ENCODE measurements around the gene CFAP77. TPM values are rescaled to one million over a fixed set of nuclear protein-coding genes. Genes with fewer than 3 reads are reported as not detected.

CFAP77 gene
- total and polyA plus RNA-seq, 2 of the 13 experiments (the other 11 are each of a cell fraction or from before 2014, with no cell fraction given) = not detected

DNA sequence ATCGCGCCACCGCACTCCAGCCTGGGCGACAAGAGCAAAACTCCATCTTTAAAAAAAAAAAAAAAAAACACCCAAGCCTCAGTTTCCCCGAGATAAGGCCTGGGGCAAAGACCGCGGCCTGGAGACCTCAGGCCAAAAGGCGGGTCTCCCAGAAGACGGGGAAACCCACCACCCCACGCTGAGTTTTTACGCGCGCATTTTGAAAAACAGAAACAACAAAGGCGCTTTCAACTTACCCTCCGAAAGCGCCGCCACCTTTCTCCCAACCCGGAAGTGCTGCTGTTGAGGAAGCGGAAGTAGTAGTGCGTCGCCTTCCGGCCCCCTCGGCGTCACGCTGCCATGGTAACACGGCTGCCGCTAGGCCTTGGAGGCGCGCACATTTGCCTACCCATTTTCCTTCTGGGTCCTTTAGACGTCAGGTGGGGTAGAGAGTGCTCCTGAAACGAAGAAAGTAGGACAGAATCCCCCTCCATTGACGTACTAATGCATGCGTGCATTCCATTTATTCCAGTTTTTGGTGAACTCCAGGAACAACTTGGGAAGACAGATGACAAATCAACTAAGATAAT lies 3.4 kb upstream of the CFAP77 start, which contains the start of gene TTF1 (continued):
- no peak for TF ChIP-seq PTBP1 (IDR thresholded peaks at IDR 0.05; ENCODE audit: low read depth, low read length, poor library complexity, severe bottlenecking)
- no peak for TF ChIP-seq PHF5A (CRISPR knock-in tag; IDR thresholded peaks at IDR 0.05; ENCODE audit: low read depth, unreplicated experiment)
- TF ChIP-seq CBX2 (IDR thresholded peaks at IDR 0.05; ENCODE audit: low read depth, low read length) = no peak
- TF ChIP-seq CBX2 (CRISPR knock-in tag; IDR thresholded peaks at IDR 0.05; ENCODE audit: low read depth) = no peak
- no peak for TF ChIP-seq ZNF136 (CRISPR knock-in tag; IDR thresholded peaks at IDR 0.05; ENCODE audit: low read depth)
- TF ChIP-seq, protein P1, sequence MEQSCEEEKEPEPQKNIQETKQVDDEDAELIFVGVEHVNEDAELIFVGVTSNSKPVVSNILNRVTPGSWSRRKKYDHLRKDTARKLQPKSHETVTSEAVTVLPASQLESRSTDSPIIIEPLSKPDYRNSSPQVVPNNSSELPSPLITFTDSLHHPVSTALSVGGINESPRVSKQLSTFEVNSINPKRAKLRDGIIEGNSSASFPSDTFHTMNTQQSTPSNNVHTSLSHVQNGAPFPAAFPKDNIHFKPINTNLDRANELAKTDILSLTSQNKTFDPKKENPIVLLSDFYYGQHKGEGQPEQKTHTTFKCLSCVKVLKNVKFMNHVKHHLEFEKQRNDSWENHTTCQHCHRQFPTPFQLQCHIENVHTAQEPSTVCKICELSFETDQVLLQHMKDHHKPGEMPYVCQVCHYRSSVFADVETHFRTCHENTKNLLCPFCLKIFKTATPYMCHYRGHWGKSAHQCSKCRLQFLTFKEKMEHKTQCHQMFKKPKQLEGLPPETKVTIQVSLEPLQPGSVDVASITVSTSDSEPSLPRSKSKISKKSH (CRISPR knock-in tag; IDR thresholded peaks at IDR 0.05; ENCODE audit: borderline replicate concordance) = no peak
- no peak for TF ChIP-seq ZNF543 (CRISPR knock-in tag; IDR thresholded peaks at IDR 0.05)
- TF ChIP-seq, protein P2, sequence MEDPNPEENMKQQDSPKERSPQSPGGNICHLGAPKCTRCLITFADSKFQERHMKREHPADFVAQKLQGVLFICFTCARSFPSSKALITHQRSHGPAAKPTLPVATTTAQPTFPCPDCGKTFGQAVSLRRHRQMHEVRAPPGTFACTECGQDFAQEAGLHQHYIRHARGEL (CRISPR knock-in tag; IDR thresholded peaks at IDR 0.05) = no peak
- TF ChIP-seq, protein P3, sequence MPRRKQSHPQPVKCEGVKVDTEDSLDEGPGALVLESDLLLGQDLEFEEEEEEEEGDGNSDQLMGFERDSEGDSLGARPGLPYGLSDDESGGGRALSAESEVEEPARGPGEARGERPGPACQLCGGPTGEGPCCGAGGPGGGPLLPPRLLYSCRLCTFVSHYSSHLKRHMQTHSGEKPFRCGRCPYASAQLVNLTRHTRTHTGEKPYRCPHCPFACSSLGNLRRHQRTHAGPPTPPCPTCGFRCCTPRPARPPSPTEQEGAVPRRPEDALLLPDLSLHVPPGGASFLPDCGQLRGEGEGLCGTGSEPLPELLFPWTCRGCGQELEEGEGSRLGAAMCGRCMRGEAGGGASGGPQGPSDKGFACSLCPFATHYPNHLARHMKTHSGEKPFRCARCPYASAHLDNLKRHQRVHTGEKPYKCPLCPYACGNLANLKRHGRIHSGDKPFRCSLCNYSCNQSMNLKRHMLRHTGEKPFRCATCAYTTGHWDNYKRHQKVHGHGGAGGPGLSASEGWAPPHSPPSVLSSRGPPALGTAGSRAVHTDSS (CRISPR knock-in tag; conservative IDR thresholded peaks at IDR 0.05) = no peak
- TF ChIP-seq ZNF562 (CRISPR knock-in tag; IDR thresholded peaks at IDR 0.05; ENCODE audit: borderline replicate concordance) = no peak
- TF ChIP-seq ZNF451 (CRISPR knock-in tag; IDR thresholded peaks at IDR 0.05) = no peak
- no peak for TF ChIP-seq HOXA7 (CRISPR knock-in tag; IDR thresholded peaks at IDR 0.05)
- TF ChIP-seq ZKSCAN1 (IDR thresholded peaks at IDR 0.05; ENCODE audit: low read length) = no peak
- TF ChIP-seq, protein P4, sequence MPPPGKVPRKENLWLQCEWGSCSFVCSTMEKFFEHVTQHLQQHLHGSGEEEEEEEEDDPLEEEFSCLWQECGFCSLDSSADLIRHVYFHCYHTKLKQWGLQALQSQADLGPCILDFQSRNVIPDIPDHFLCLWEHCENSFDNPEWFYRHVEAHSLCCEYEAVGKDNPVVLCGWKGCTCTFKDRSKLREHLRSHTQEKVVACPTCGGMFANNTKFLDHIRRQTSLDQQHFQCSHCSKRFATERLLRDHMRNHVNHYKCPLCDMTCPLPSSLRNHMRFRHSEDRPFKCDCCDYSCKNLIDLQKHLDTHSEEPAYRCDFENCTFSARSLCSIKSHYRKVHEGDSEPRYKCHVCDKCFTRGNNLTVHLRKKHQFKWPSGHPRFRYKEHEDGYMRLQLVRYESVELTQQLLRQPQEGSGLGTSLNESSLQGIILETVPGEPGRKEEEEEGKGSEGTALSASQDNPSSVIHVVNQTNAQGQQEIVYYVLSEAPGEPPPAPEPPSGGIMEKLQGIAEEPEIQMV (CRISPR knock-in tag; IDR thresholded peaks at IDR 0.05; ENCODE audit: low read depth) = no peak
- TF ChIP-seq ZIK1 (CRISPR knock-in tag; IDR thresholded peaks at IDR 0.05; ENCODE audit: borderline replicate concordance, low read depth) = no peak
- TF ChIP-seq, protein P5, sequence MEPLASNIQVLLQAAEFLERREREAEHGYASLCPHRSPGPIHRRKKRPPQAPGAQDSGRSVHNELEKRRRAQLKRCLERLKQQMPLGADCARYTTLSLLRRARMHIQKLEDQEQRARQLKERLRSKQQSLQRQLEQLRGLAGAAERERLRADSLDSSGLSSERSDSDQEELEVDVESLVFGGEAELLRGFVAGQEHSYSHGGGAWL (CRISPR knock-in tag; IDR thresholded peaks at IDR 0.05) = no peak
- TF ChIP-seq, protein P6, sequence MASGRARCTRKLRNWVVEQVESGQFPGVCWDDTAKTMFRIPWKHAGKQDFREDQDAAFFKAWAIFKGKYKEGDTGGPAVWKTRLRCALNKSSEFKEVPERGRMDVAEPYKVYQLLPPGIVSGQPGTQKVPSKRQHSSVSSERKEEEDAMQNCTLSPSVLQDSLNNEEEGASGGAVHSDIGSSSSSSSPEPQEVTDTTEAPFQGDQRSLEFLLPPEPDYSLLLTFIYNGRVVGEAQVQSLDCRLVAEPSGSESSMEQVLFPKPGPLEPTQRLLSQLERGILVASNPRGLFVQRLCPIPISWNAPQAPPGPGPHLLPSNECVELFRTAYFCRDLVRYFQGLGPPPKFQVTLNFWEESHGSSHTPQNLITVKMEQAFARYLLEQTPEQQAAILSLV (CRISPR knock-in tag; IDR thresholded peaks at IDR 0.05; ENCODE audit: borderline replicate concordance) = no peak
- TF ChIP-seq, protein P7, sequence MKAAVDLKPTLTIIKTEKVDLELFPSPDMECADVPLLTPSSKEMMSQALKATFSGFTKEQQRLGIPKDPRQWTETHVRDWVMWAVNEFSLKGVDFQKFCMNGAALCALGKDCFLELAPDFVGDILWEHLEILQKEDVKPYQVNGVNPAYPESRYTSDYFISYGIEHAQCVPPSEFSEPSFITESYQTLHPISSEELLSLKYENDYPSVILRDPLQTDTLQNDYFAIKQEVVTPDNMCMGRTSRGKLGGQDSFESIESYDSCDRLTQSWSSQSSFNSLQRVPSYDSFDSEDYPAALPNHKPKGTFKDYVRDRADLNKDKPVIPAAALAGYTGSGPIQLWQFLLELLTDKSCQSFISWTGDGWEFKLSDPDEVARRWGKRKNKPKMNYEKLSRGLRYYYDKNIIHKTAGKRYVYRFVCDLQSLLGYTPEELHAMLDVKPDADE (CRISPR knock-in tag; IDR thresholded peaks at IDR 0.05) = no peak
- TF ChIP-seq, protein P8, sequence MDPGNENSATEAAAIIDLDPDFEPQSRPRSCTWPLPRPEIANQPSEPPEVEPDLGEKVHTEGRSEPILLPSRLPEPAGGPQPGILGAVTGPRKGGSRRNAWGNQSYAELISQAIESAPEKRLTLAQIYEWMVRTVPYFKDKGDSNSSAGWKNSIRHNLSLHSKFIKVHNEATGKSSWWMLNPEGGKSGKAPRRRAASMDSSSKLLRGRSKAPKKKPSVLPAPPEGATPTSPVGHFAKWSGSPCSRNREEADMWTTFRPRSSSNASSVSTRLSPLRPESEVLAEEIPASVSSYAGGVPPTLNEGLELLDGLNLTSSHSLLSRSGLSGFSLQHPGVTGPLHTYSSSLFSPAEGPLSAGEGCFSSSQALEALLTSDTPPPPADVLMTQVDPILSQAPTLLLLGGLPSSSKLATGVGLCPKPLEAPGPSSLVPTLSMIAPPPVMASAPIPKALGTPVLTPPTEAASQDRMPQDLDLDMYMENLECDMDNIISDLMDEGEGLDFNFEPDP (CRISPR knock-in tag; conservative IDR thresholded peaks at IDR 0.05) = no peak
- TF ChIP-seq HIVEP1 (CRISPR knock-in tag; IDR thresholded peaks at IDR 0.05) = no peak
